GM19239 (cell line): ENCODE measurements around the gene PPP1R9B.

Source experiments
- DNase-seq: peaks from one replicate; pipeline ENCODE4 v3.0.0; 2011; ENCODE audit warnings: low spot score; ENCODE audit not compliant: insufficient read length
- FAIRE-seq: peaks from 2 replicates; lab custom pipeline; 2011; peaks lifted over from hg19 to GRCh38; lab: Jason Lieb, UNC

Gene PPP1R9B

DNA sequence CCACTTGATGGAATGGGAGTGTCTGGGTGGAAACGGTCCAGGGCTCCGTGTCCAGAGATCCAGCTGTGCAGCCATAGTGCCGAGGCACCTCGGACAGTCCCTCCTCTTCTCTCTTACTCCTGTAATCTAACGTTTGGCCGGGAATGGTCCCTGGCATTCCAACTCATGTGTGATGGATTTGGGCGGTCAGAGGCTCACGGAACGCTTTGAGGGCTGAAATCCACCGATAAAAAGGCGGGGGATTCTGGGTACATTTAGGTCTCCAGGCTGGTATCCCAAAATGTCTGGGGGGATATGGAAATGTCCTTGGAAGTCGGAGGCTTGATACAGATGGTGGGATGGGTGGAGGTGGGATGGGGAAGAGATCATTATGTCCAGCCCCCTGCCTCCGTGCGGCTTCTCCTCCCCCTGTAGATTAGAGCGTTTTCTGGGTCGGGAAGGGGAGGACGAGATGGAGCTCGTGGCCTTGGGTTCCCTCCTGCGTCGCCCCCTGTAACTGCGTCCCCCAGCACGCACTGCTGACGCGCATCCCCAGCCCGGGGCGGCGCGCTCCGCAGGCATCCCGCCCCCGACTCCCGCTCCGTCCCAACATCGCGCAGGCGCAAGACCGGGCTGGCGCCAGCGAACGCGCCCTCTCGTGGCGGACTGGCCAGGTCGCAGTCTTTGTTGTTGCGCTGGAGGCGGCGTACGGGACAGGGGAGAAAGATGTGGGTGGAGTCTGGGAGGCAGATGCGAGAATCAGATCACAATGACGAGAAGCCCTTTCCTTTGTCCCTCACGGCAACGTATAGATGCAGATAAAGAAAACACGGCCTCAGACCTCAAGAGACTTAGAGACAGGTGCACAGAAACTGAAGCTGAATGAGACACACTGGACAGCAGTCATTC lies 10.8 kb upstream of the PPP1R9B start:
- peak; percentile 94 for FAIRE-seq
- peak; percentile 98 for DNase-seq

DNA sequence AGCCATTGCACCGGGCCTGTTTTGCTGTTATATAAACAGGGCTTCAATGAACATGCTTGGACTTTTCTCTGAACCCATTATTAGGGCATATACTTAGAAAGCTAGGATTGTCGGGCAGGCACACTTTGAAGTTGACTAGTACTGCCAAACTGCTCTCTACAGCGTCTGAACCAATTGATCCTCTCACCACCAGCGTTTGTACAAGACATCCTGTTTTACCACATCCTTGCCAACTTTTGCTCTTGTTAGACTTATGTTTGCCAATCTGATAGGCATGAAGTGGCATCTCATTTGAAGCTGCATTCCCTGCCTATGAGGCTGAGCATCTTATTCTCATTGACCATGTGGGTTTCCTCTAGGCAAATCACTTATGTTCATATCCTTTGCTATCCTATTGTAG lies 7.4 kb upstream of the PPP1R9B start:
- FAIRE-seq (no peak), DNase-seq (no peak)

GRCh38 chr17:50155115-50155819 lies 4.8 kb upstream of the PPP1R9B start:
- FAIRE-seq (no peak), DNase-seq (no peak)

DNA sequence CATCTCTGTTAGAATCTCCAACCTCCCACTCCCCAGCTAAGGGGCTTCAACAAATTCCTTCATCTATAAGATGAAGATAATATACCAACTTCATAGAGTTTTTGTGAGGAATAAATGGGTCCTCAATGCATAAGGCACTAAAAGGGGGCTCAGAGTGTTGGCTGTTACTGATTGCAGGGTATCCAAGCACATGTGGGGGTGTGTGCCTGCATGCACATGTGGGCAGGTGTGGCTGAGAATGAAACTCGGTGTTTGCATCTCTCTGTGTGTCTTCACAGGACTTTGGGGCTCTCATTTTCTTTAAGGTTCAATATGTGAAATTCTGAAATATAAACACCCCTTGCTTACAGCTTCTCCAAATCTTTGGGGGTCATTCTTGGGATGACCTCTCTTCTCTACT lies 4.1 kb upstream of the PPP1R9B start:
- peak; percentile 95 for FAIRE-seq

GRCh38 chr17:50153650-50154575 lies 3.4 kb upstream of the PPP1R9B start:
- FAIRE-seq (peak; percentile 58), DNase-seq (no peak)

More for the DNA sequence above, 4.1 kb upstream of the PPP1R9B start:
- no peak for DNase-seq

DNA sequence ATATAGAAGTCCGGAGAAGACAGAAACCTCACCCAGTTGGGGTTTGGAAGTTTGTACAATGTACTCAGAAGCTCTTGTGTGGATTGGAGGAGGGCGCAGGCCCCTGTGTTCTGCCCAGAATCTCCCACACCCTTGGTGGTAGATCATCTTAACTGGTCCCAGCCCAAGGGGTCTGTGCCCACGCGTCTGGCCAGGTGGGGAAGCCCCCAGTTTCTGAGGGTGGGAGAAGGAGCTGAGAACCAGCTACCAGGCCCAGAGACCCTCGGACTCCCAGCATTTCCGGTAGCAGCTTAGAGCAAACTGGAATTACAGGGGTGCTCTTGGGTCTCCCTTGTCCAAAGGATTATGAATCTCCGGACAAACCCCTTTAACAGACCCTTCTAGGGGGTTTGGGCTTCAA lies 2.3 kb upstream of the PPP1R9B start:
- FAIRE-seq, result no peak
- DNase-seq, result no peak

DNA sequence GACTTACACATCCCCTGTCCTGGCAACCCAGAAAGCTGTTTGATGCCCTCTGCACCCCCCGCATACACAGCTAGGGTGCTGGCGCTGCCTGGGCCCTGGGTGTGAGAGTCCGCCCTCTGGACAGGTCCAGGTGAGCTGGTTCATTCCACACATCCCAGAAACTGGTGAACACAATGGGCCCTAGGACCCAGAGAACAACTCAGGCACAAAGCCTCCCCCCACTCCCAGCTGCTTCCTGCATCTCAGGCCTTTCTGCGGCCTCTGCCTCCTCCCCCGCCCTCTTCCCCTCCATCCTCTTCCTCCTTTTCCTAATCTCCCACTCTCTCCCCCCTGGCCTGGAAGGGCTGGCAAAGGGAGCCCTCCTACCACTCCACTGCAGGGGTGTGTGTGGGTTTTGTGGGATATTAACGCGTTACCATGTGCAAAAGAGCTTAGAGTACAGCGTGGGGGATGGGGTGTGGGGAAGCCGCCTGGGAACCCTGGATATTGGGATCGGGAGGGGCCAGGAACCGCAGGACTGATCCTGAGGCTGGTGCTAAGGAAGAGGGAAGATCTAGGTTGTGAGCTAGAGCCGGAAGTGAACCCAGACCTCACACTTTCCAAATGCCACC lies 1.6 kb upstream of the PPP1R9B start:
- FAIRE-seq (peak; percentile 79), DNase-seq (no peak)

GRCh38 chr17:50151041-50151936 lies 812 bp upstream of the PPP1R9B start:
- no peak for FAIRE-seq
- peak; percentile 96 for DNase-seq

DNA sequence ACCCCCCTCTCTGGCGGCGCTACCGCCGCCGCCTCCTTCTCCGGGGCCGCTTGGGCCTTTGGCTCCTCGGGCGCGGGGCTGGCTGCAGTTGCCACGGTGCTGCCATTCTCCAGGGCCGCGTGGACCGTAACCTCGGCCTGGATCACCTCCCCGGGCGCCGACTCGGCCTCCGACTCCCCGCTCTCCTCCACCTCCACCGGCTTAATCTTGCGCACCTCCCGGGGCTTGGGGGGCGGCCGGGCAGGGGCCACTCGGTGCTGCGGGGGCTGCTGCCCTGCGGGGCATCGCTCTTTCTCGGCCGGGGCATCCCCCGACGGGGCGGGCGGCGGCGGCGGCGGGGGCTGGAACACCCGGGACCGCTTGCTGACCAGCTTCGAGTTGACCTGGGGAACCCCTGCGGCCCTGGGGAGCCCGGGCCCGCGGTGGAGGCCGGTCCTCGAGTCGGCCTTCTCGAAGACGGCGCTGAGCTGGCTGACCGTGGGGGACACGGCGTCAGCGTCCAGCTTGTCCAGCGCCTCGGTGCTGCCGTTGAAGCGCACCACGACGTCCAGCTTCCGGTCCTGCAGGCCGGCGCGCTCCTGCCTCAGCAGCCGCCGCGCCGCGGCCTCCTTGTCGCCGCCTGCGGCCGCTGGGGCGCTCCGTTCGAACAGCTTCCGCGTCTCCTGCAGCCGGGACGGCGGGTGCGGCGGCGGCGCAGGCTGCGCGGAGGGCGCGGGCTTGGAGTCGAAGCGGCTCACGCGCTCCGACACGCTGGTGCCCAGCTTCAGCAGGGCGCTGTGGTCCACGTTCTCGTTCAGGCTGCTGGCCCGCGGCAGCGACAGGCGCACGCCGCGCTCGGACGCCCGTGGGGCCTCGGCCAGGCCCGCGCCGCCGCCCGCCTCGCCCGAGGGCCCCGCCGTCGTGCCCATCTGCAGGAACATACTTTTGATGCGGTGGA lies 792 bp downstream of the PPP1R9B start:
- FAIRE-seq, result no peak
- no peak for DNase-seq

DNA sequence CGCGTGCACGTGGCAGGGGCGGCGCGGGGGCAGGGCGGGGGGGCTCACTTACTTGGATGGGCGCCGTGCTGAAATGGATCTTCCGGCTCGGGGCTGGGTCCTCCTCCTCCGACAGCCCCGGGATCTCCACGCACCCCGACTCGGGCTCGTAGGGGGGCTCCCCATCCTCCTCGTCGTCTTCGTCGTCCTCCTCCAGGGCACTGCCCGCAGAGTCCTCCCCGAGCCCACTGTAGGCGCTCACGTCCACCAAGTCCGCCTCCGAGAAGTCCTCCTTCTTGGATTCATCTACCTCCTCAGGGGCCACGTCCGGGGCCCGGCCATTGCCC lies 1.4 kb downstream of the PPP1R9B start:
- DNase-seq (no peak), FAIRE-seq (no peak)

DNA sequence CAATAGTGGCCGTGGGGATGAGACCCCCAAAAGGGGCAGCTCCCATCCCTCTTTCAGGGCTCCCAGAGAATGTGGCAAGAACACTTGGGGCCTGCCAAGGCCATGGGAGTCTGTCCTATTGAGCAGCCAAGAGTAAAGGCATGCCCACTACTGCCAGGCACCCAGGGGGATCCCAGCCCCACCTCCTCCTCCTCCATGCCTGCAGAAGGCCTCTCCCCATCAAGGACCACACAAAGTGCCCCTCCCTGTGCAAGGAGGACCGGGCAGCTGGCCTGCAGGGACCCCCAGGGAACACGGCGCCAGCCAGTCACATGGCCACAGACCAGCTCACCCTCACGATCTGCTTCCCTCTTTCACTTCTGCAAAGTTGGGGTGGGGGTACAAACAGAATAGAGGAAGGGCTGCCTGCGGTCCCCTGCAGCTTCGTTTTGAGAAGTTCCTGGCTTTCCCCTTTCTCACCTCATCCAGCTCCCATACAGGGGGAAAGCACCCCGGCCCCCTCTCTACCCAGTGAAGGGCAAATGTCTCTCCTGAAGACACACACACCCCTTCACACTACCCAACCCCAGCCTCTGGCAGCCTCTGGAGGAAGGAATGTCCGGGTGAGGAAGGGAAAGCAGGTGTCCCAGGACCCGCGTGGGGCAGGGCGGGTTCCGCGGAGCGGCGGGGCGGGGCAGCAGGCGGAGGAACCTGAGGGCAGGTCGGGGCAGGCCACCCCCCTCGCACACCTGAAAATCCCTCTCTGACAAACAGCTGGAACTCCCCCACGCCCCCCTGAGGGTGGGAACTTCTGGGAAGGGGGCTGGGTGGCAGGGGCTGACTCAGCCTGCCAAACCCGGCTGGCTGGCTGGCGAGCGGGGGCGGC lies 2.0 kb downstream of the PPP1R9B start:
- peak; percentile 82 for FAIRE-seq
- no peak for DNase-seq

GRCh38 chr17:50147841-50148225 lies 2.6 kb downstream of the PPP1R9B start:
- DNase-seq, result no peak
- FAIRE-seq, result peak; percentile 49

DNA sequence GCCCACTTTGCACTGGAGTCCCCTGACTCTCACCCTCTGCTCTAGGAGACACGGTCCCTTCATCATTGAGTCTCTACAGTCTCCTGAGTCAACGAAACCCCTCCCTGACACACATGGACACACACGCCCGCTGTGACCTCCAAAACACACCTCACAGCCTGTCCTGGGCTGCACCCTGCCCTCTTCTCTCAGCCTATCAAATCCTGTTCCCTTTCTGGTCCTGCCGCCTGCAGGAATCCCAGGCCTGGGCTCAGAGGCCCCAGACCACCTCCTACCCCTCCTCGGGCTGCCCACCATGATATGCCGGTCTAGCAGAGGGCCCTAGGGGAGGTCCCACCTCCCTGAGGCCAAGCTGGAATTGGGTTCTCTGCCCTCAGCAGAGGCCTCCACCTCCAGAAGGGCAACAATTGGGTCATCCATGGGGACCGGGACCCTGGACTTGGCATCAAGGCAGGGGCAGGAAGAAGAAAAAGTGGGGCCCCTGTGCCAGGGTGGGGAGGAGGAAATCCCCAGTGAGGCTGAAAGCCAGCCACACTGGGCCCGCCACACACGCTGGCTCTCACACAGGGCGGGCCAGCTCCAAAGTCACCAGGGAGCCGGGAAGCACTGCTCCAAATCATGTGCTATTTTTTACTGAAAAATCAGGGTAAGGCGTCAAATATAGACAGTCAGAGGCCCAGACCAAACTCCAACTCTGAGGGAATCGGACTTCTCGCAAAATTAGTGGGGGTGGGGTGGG lies 3.4 kb downstream of the PPP1R9B start:
- FAIRE-seq, result peak; percentile 70
- DNase-seq, result no peak

- FAIRE-seq, result no peak
- no peak for DNase-seq
Measured at GRCh38 chr17:50146230-50146926, 4.1 kb downstream of the PPP1R9B start.

- FAIRE-seq, result no peak
- no peak for DNase-seq
Measured at GRCh38 chr17:50145532-50146229, 4.8 kb downstream of the PPP1R9B start.
